ENCODE data around the gene AVEN. TPM values are rescaled to one million over a fixed set of nuclear protein-coding genes. Genes with fewer than 3 reads are reported as not detected.

Gene AVEN
- total and polyA plus RNA-seq, 2 of the 13 experiments (the other 11 are each of a cell fraction or from before 2014, with no cell fraction given) = 4.4 to 17.5 TPM

GRCh38 chr15:33987444-33987843, 51.6 kb downstream of the AVEN start:
- WGBS (ENCODE audit: low lambda C conversion rate) = 96% methylated on average over 3 of the region's 3 CpGs
- no peaks in the 10 kb centered on the region for H3K36me3 ChIP-seq (replicated peaks in 1 of 2; ENCODE audit: control insufficient read depth in 1 of 2, insufficient read depth in 2 of 2, low read length in 2 of 2)
- H3K4me1 ChIP-seq (ENCODE audit: insufficient read depth, low read length) = peaks cover 29% of the 10 kb centered on the region
- FAIRE-seq (no peak), DNase-seq (ENCODE audit: low spot score) (no peak), ATAC-seq (no peak)
- ChIA-PET CTCF (ENCODE audit: low intra/inter-chr PET ratio, low total read pairs) (no interaction called here), POLR2A (no interaction called here)
- intact Hi-C loops (cut with micrococcal nuclease; ENCODE audit: unreplicated experiment) (no loop called here), in situ Hi-C loops (cut with HindIII; ENCODE audit: extremely low pct_ligation_motif_present, low pct_unique_long_range_greater_than_20kb) (loop anchor here (25.0 kb wide), 1 partner anchor 750 kb away; no protein-coding TSS in a partner anchor)
- H3K4me2 ChIP-seq (ENCODE audit: low read depth, low read length) = no peak overlapping the region
- H3K79me2 ChIP-seq (ENCODE audit: insufficient read depth, low read length) = no peaks in the 10 kb centered on the region
- no TSS peak for BruUV-seq (replicated peaks)
- H3K4me3 ChIP-seq (replicated peaks in 1 of 3; ENCODE audit: insufficient read depth in 1 of 3, low read depth in 2 of 3, low read length in 3 of 3) = no peak overlapping the region
- no peaks in the 10 kb centered on the region for H3K27me3 ChIP-seq (ENCODE audit: control insufficient read depth in 1 of 2, insufficient read depth in 2 of 2, low read length in 2 of 2)
- H3K27ac ChIP-seq (ENCODE audit: extremely low read length, insufficient read depth, low read length) = no peak overlapping the region
- H3K9ac ChIP-seq (ENCODE audit: insufficient read depth, low read depth, low read length) = no peak overlapping the region
- no peak for TF ChIP-seq ZMAT5 (CRISPR knock-in tag; IDR thresholded peaks at IDR 0.05; ENCODE audit: borderline replicate concordance, low read depth)
- no peak for TF ChIP-seq FOXO1 (CRISPR knock-in tag; IDR thresholded peaks at IDR 0.05)
- no peak for TF ChIP-seq MED1 (CRISPR knock-in tag; IDR thresholded peaks at IDR 0.05)
- TF ChIP-seq, protein P1, sequence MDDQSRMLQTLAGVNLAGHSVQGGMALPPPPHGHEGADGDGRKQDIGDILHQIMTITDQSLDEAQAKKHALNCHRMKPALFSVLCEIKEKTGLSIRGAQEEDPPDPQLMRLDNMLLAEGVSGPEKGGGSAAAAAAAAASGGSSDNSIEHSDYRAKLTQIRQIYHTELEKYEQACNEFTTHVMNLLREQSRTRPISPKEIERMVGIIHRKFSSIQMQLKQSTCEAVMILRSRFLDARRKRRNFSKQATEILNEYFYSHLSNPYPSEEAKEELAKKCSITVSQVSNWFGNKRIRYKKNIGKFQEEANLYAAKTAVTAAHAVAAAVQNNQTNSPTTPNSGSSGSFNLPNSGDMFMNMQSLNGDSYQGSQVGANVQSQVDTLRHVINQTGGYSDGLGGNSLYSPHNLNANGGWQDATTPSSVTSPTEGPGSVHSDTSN (CRISPR knock-in tag; IDR thresholded peaks at IDR 0.05; ENCODE audit: borderline replicate concordance) = no peak
- no peak for TF ChIP-seq POLR2A (IDR thresholded peaks at IDR 0.05; ENCODE audit: insufficient read depth in 1 of 2, low read depth in 2 of 2, low read length in 2 of 2)
- TF ChIP-seq ZFP36L1 (CRISPR knock-in tag; IDR thresholded peaks at IDR 0.05) = no peak
- TF ChIP-seq ZNF720 (CRISPR knock-in tag; IDR thresholded peaks at IDR 0.05) = no peak
- TF ChIP-seq, protein P2, sequence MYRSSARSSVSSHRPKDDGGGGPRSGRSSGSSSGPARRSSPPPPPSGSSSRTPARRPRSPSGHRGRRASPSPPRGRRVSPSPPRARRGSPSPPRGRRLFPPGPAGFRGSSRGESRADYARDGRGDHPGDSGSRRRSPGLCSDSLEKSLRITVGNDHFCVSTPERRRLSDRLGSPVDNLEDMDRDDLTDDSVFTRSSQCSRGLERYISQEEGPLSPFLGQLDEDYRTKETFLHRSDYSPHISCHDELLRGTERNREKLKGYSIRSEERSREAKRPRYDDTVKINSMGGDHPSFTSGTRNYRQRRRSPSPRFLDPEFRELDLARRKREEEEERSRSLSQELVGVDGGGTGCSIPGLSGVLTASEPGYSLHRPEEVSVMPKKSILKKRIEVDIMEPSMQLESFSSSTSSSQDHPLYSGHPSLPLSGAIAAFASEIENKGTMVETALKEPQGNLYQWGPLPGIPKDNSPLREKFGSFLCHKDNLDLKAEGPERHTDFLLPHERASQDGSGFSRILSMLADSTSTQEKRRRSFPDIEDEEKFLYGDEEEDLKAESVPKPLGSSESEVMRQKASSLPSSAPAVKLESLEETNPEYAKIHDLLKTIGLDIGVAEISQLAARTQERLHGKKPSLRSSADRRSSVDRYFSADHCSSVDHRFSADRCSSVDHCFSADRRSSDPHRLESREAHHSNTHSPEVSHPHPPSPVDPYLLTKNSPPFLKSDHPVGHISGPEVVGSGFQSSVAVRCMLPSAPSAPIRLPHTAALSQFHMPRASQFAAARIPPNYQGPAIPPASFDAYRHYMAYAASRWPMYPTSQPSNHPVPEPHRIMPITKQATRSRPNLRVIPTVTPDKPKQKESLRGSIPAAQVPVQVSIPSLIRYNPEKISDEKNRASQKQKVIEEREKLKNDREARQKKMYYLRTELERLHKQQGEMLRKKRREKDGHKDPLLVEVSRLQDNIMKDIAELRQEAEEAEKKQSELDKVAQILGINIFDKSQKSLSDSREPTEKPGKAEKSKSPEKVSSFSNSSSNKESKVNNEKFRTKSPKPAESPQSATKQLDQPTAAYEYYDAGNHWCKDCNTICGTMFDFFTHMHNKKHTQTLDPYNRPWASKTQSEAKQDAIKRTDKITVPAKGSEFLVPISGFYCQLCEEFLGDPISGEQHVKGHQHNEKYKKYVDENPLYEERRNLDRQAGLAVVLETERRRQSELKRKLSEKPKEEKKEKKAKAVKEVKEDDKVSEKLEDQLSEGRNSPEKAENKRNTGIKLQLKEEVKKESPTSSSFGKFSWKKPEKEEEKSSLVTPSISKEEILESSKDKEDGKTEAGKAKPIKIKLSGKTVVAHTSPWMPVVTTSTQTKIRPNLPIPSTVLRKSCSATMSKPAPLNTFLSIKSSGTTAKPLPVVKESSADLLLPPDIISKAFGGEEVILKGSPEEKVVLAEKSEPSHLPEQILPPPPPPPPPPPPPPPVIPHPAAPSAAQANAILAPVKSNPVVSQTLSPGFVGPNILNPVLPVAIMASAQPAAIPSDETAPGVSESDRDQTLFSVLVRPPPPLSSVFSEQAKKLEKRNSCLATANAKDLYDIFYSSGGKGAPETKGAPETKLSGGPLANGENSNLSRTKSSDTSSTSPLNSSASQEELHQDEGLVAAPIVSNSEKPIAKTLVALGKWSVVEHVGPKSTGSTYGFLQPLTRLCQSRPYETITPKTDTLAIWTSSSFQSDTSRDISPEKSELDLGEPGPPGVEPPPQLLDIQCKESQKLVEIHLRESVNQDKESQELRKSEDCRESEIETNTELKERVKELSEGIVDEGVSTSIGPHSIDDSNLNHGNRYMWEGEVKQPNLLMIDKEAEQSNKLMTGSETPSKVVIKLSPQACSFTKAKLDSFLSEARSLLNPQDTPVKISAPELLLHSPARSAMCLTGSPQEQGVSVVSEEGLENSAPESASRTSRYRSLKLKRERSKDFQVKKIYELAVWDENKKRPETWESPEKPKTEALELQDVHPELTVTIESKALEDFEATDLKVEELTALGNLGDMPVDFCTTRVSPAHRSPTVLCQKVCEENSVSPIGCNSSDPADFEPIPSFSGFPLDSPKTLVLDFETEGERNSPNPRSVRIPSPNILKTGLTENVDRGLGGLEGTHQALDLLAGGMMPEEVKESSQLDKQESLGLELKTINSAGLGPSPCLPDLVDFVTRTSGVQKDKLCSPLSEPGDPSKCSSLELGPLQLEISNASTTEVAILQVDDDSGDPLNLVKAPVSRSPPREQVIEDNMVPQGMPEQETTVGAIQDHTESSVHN (CRISPR knock-in tag; IDR thresholded peaks at IDR 0.05) = no peak
- TF ChIP-seq BRD4 (CRISPR knock-in tag; IDR thresholded peaks at IDR 0.05) = no peak
- no peak for TF ChIP-seq RXRA (CRISPR knock-in tag; IDR thresholded peaks at IDR 0.05)
- no peak for TF ChIP-seq PITX1 (CRISPR knock-in tag; IDR thresholded peaks at IDR 0.05)
- H3K9me3 ChIP-seq (ENCODE audit: low read length) = no peaks in the 10 kb centered on the region
- H2AFZ ChIP-seq (ENCODE audit: low read length) = no peak overlapping the region
- H4K20me1 ChIP-seq (ENCODE audit: insufficient read depth, low read length) = no peaks in the 10 kb centered on the region

All from HepG2 (cell line).